ENCODE results near the gene DHRS12.

DNA sequence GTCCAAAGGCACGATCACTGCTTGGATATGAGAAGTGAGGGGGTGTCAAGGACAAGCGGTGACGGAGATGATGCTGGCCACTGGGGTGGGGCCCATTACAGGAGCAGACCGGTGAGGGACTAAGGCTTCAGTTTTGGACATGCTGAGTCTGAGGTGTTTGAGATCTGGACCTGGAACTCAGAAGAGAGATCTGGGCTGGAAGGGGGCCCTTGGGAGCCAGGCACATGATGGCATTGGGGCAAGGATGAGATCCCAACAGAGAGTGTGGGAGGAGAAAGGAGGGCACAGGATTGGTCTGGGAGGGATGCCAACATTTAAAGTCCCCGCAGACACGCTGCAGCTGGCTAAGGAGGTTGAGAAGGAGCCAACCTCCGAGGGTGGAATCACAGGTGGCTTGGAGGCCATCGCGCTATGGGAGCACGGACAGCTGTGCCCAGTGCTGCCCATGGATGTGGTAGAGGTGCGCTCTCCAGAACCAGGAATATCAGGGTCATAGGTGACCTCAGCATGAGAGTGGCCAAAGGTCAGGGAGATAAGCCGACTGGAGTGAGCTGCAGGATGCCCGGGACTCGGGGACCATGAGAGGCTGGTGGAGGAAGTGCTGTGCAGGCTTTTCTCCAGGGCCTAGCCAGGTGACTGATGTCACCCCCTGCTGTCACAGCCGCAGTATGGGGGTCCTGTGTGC, 21.8 kb downstream of the DHRS12 start:
- no peak for TF ChIP-seq CTCF (IDR thresholded peaks at IDR 0.05)
- TF ChIP-seq POLR2AphosphoS5 (IDR thresholded peaks at IDR 0.05; ENCODE audit: insufficient read depth in 1 of 2, low read depth in 1 of 2), result no peak
- no peak for TF ChIP-seq POLR2A (IDR thresholded peaks at IDR 0.05)

Measured in vagina (tissue), 2 donors.